Mesenchymal stem cell (in vitro differentiated cells and primary cell): ENCODE results near the gene TUBGCP6.
A peak's percentile ranks its signal among the peaks of the same experiment; 100 is the strongest.

Experiments used
- DNase-seq: peaks from one replicate; pipeline ENCODE4 v3.0.0-alpha.2; 2013
- H2AFZ ChIP-seq: one replicate; pipeline ENCODE4 v1.6.1; 2013; ENCODE audit warnings: low read depth, mild to moderate bottlenecking, control low read depth, inconsistent platforms, low read length, moderate library complexity
- H2AK5ac ChIP-seq: 2 replicates; pipeline ENCODE4 v1.6.1; 2013; ENCODE audit warnings: low read length, moderate library complexity, mild to moderate bottlenecking, inconsistent platforms; ENCODE audit not compliant: severe bottlenecking
- H2BK120ac ChIP-seq: one replicate; pipeline ENCODE4 v1.6.1; 2013; ENCODE audit warnings: low read depth, mild to moderate bottlenecking, inconsistent platforms, low read length, moderate library complexity
- H2BK12ac ChIP-seq, 2 experiments: one replicate each; pipeline ENCODE4 v1.6.1; 2013; ENCODE audit warnings: inconsistent platforms in 2 of 2, low read length in 2 of 2, mild to moderate bottlenecking in 2 of 2, moderate library complexity in 2 of 2, control low read depth in 1 of 2
- H2BK15ac ChIP-seq: one replicate; pipeline ENCODE4 v1.6.1; 2013; ENCODE audit warnings: mild to moderate bottlenecking, low read depth, inconsistent platforms; ENCODE audit not compliant: poor library complexity, severe bottlenecking
- H2BK5ac ChIP-seq: 2 replicates; pipeline ENCODE4 v1.6.1; 2013; ENCODE audit warnings: low read depth, mild to moderate bottlenecking, low read length, control low read depth, inconsistent platforms; ENCODE audit not compliant: poor library complexity, severe bottlenecking
- H3K14ac ChIP-seq, 2 experiments: one replicate each; pipeline ENCODE4 v1.6.1; 2013; ENCODE audit warnings: inconsistent platforms in 2 of 2, low read length in 2 of 2, control low read depth in 1 of 2, mild to moderate bottlenecking in 1 of 2, moderate library complexity in 1 of 2
- H3K18ac ChIP-seq, 2 experiments: one replicate each; pipeline ENCODE4 v1.6.1; 2013; ENCODE audit warnings: inconsistent platforms in 2 of 2, low read length in 2 of 2, control low read depth in 1 of 2, low read depth in 1 of 2, mild to moderate bottlenecking in 1 of 2
- H3K23ac ChIP-seq, 2 experiments: one replicate each; pipeline ENCODE4 v1.6.1; 2013; ENCODE audit warnings: inconsistent platforms in 2 of 2, low read length in 2 of 2, mild to moderate bottlenecking in 2 of 2, moderate library complexity in 2 of 2, control low read depth in 1 of 2
- H3K27ac ChIP-seq: 2 replicates; pipeline ENCODE4 v1.5.1; 2013; ENCODE audit warnings: mild to moderate bottlenecking, moderate library complexity, low read length, control low read depth, inconsistent platforms; ENCODE audit not compliant: poor library complexity, severe bottlenecking
- H3K27me3 ChIP-seq, 2 experiments: 2 replicates each; pipeline versions ENCODE4 v1.6.1 to v1.7.0; 2013; ENCODE audit warnings: low read length in 2 of 2, mild to moderate bottlenecking in 2 of 2, moderate library complexity in 2 of 2, control low read depth in 1 of 2, inconsistent platforms in 1 of 2; ENCODE audit not compliant: control insufficient read depth in 1 of 2, insufficient read depth in 1 of 2
- H3K36me3 ChIP-seq, 2 experiments: 2 replicates each; pipeline versions ENCODE4 v1.6.1 to v1.7.0; 2013; ENCODE audit warnings: low read length in 2 of 2, control low read depth in 1 of 2, inconsistent platforms in 1 of 2, low read depth in 1 of 2, mild to moderate bottlenecking in 1 of 2; ENCODE audit not compliant: insufficient read depth in 2 of 2, control insufficient read depth in 1 of 2
- H3K4ac ChIP-seq, 2 experiments: one replicate each; pipeline ENCODE4 v1.6.1; 2013; ENCODE audit warnings: inconsistent platforms in 2 of 2, low read length in 2 of 2, mild to moderate bottlenecking in 2 of 2, moderate library complexity in 2 of 2, control low read depth in 1 of 2, low read depth in 1 of 2
- H3K4me1 ChIP-seq: 2 replicates; pipeline ENCODE4 v1.6.1; 2013; ENCODE audit warnings: low read depth, low read length, control low read depth; ENCODE audit not compliant: control insufficient read depth, insufficient read depth
- H3K4me2 ChIP-seq: 2 replicates; pipeline ENCODE4 v1.6.1; 2013; ENCODE audit warnings: low read length, mild to moderate bottlenecking, inconsistent platforms; ENCODE audit not compliant: poor library complexity, severe bottlenecking
- H3K4me3 ChIP-seq, 2 experiments: 2 replicates each; pipeline versions ENCODE4 v1.5.1 to v1.7.0; 2013; ENCODE audit warnings: low read length in 2 of 2, mild to moderate bottlenecking in 2 of 2, control low read depth in 1 of 2, low read depth in 1 of 2; ENCODE audit not compliant: insufficient read depth in 1 of 2
- H3K79me1 ChIP-seq: replicated peaks from 2 replicates; pipeline ENCODE4 v1.6.1; 2013; ENCODE audit warnings: mild to moderate bottlenecking, control low read depth, low read length, inconsistent platforms; ENCODE audit not compliant: poor library complexity, severe bottlenecking
- H3K9ac ChIP-seq: 2 replicates; pipeline ENCODE4 v1.7.0; 2013; ENCODE audit warnings: mild to moderate bottlenecking, low read length, moderate library complexity
- H3K9me3 ChIP-seq: 2 replicates; pipeline ENCODE4 v1.7.0; 2013; ENCODE audit warnings: mild to moderate bottlenecking, low read length; ENCODE audit not compliant: control insufficient read depth
- H4K8ac ChIP-seq: one replicate; pipeline ENCODE4 v1.6.1; 2013; ENCODE audit warnings: inconsistent platforms, mild to moderate bottlenecking, low read length, moderate library complexity
- H4K91ac ChIP-seq: one replicate; pipeline ENCODE4 v1.6.1; 2013; ENCODE audit warnings: mild to moderate bottlenecking, low read length, inconsistent platforms
- WGBS: methylation state at CpG from one replicate; pipeline ENCODE4 v1.1.7; 2013; ENCODE audit warnings: mixed read lengths; 5-methylcytosine and 5-hydroxymethylcytosine counted together

The TUBGCP6 gene

DNA sequence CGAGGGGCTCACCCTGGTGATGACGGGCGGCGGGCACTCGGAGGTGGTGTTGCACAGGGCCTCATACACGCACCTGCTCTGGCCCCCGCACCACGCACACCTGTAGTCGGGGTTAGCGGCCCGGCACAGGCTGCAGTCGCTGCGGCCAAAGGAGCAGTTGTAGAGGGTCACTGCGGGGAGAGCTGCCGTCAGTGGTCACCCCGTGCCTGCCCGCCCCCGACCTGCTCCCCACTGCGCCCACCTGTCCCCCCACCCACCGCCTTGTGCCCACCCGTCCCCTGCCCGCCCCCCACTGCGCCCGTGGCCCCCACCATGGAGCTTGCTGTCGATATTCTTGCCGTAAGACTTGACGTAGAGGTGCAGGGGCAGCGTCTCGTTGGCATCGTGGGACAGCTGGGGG is 39.0 kb upstream of the TUBGCP6 start:
- H2AFZ ChIP-seq = no peak overlapping the region
- H3K4me2 ChIP-seq = no peak overlapping the region
- no peaks in the 10 kb centered on the region for H3K9me3 ChIP-seq
- no peak overlapping the region for H3K23ac ChIP-seq
- DNase-seq = no peak
- no peak overlapping the region for H2BK5ac ChIP-seq
- peaks cover 37% of the 10 kb centered on the region for H3K79me1 ChIP-seq
- H3K36me3 ChIP-seq = peaks cover 74 to 97% of the 10 kb centered on the region in 2 experiments
- H3K18ac ChIP-seq = no peak overlapping the region
- H2BK12ac ChIP-seq = no peak overlapping the region
- H3K4ac ChIP-seq = no peak overlapping the region
- no peak overlapping the region for H3K27ac ChIP-seq
- WGBS = 95% methylated on average over 28 of the region's 30 CpGs
- no peak overlapping the region for H2BK15ac ChIP-seq
- no peak overlapping the region for H2BK120ac ChIP-seq
- H3K14ac ChIP-seq = no peak overlapping the region
- H4K8ac ChIP-seq = no peak overlapping the region
- no peaks in the 10 kb centered on the region for H3K27me3 ChIP-seq
- H3K9ac ChIP-seq = no peak overlapping the region
- H3K4me3 ChIP-seq = no peak overlapping the region
- H2AK5ac ChIP-seq = no peak overlapping the region
- H3K4me1 ChIP-seq = peaks cover 38% of the 10 kb centered on the region
- no peak overlapping the region for H4K91ac ChIP-seq

- peak overlapping the region; percentile 22 for H4K8ac ChIP-seq
- no peaks in the 10 kb centered on the region for H3K27me3 ChIP-seq
- no peak overlapping the region for H3K4me3 ChIP-seq
- peak overlapping the region; percentile 47 for H2BK5ac ChIP-seq
- WGBS = 83% methylated on average over 40 of the region's 45 CpGs
- peaks cover 37% of the 10 kb centered on the region for H3K79me1 ChIP-seq
- peak overlapping the region; percentile 9 to 70 for H3K18ac ChIP-seq
- peak overlapping the region; percentile 55 for H3K27ac ChIP-seq
- H4K91ac ChIP-seq = peak overlapping the region; percentile 13
- H3K36me3 ChIP-seq = peaks cover 75 to 97% of the 10 kb centered on the region in 2 experiments
- H3K4ac ChIP-seq = peak overlapping the region in 1 of 2 experiments; percentile 2
- no peak overlapping the region for H2BK120ac ChIP-seq
- H3K23ac ChIP-seq = no peak overlapping the region
- H3K4me1 ChIP-seq = peaks cover 37% of the 10 kb centered on the region
- peak overlapping the region; percentile 9 for H3K4me2 ChIP-seq
- H2AFZ ChIP-seq = no peak overlapping the region
- H2BK15ac ChIP-seq = peak overlapping the region; percentile 56
- H2AK5ac ChIP-seq = peak overlapping the region; percentile 7
- peak; percentile 80 for DNase-seq
- H3K14ac ChIP-seq = no peak overlapping the region
- no peaks in the 10 kb centered on the region for H3K9me3 ChIP-seq
- no peak overlapping the region for H3K9ac ChIP-seq
- H2BK12ac ChIP-seq = no peak overlapping the region
Measured at GRCh38 chr22:50282361-50283155, 37.7 kb upstream of the TUBGCP6 start.

- no peak overlapping the region for H2BK120ac ChIP-seq
- H3K4ac ChIP-seq = no peak overlapping the region
- H4K8ac ChIP-seq = no peak overlapping the region
- no peak overlapping the region for H3K9ac ChIP-seq
- no peak overlapping the region for H3K14ac ChIP-seq
- no peaks in the 10 kb centered on the region for H3K9me3 ChIP-seq
- peak overlapping the region; percentile 16 for H3K27ac ChIP-seq
- no peak overlapping the region for H2AFZ ChIP-seq
- H3K18ac ChIP-seq = no peak overlapping the region
- H2BK5ac ChIP-seq = no peak overlapping the region
- H3K4me3 ChIP-seq = no peak overlapping the region
- peaks cover 36% of the 10 kb centered on the region for H3K79me1 ChIP-seq
- H3K27me3 ChIP-seq = no peaks in the 10 kb centered on the region
- WGBS = 96% methylated on average over 25 of the region's 25 CpGs
- H2BK12ac ChIP-seq = no peak overlapping the region
- no peak overlapping the region for H2BK15ac ChIP-seq
- no peak overlapping the region for H3K23ac ChIP-seq
- H3K4me1 ChIP-seq = peaks cover 35% of the 10 kb centered on the region
- DNase-seq = no peak
- peak overlapping the region; percentile 16 for H2AK5ac ChIP-seq
- H3K4me2 ChIP-seq = no peak overlapping the region
- peaks cover 78 to 97% of the 10 kb centered on the region in 2 experiments for H3K36me3 ChIP-seq
- H4K91ac ChIP-seq = no peak overlapping the region
Measured at GRCh38 chr22:50281957-50282356, 37.1 kb upstream of the TUBGCP6 start.

DNA sequence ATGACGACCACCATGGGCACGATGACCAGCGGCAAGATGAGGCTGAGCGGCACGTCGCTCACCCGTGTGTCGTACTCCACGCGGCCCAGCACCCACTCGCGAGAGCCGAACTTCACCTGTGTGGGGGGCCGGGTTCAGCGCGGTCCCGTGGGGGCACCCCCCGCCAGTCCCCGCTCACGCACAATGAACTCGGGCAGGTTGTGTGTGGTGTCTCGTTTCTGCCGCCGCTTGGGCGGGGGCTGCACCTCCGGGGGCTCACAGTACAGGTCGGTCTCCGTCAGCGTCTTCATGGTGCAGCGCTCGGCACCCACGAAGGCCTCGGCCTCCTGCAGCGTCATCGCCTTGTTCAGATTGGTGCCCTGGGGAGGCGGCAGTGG is 36.5 kb upstream of the TUBGCP6 start:
- Histone ChIP-seq H3K23ac (no peak overlapping the region), H2AK5ac (no peak overlapping the region), H3K27me3 (no peaks in the 10 kb centered on the region), H3K14ac (no peak overlapping the region), H2BK12ac (no peak overlapping the region), H2BK5ac (no peak overlapping the region), H4K8ac (no peak overlapping the region), H3K9ac (no peak overlapping the region), H3K27ac (no peak overlapping the region), H3K4ac (no peak overlapping the region), H3K4me3 (no peak overlapping the region), H4K91ac (no peak overlapping the region), H3K18ac (no peak overlapping the region), H2AFZ (no peak overlapping the region), H3K4me2 (no peak overlapping the region), H2BK120ac (no peak overlapping the region), H3K9me3 (no peaks in the 10 kb centered on the region), H3K4me1 (peaks cover 34% of the 10 kb centered on the region), H2BK15ac (no peak overlapping the region), H3K79me1 (peaks cover 30% of the 10 kb centered on the region), H3K36me3 (peaks cover 78 to 97% of the 10 kb centered on the region in 2 experiments)
- DNase-seq = no peak
- WGBS = 98% methylated on average over 35 of the region's 36 CpGs
